ENCODE results near the gene AOAH.

AOAH gene

GRCh38 chr7:36749282-36749960, 25.1 kb upstream of the AOAH start:
- H3K9me3 ChIP-seq (ENCODE audit: control extremely low read depth in 1 of 5, control insufficient read depth in 4 of 5, insufficient read depth in 2 of 5, low read depth in 1 of 5, low read length in 4 of 5), result no peaks in the 10 kb centered on the region
- no CpG with 5 or more reads among the region's 2 CpGs for WGBS (ENCODE audit: insufficient coverage)
- peaks cover 4 to 10% (median 8%) of the 10 kb centered on the region in 4 experiments for H3K4me1 ChIP-seq (ENCODE audit: control extremely low read depth in 1 of 4, control insufficient read depth in 4 of 4, insufficient read depth in 4 of 4, low read length in 3 of 4)
- H3K4me3 ChIP-seq (ENCODE audit: control insufficient read depth in 1 of 7, extremely low read depth in 1 of 7, insufficient read depth in 4 of 7, low read depth in 2 of 7, low read length in 6 of 7), result no peak overlapping the region
- DNase-seq, result peak in 2 of 3 donors; percentile 48 to 51
- H3K27me3 ChIP-seq (replicated peaks in 2 of 5; ENCODE audit: control insufficient read depth in 4 of 5, insufficient read depth in 5 of 5, low read length in 4 of 5), result no peaks in the 10 kb centered on the region
- POLR2A ChIA-PET, result no interaction called here
- H3K27ac ChIP-seq (ENCODE audit: insufficient read depth in 1 of 2, low read depth in 1 of 2, low read length in 2 of 2, poor library complexity in 1 of 2, severe bottlenecking in 2 of 2), result no peak overlapping the region
- CTCF ChIA-PET, result no interaction called here
- H3K36me3 ChIP-seq (ENCODE audit: control insufficient read depth in 4 of 4, insufficient read depth in 4 of 4, low read length in 3 of 4), result no peaks in the 10 kb centered on the region

- Histone ChIP-seq H3K36me3 (ENCODE audit: control insufficient read depth in 4 of 4, insufficient read depth in 4 of 4, low read length in 3 of 4) (no peaks in the 10 kb centered on the region), H3K27me3 (replicated peaks in 2 of 5; ENCODE audit: control insufficient read depth in 4 of 5, insufficient read depth in 5 of 5, low read length in 4 of 5) (no peaks in the 10 kb centered on the region), H3K9me3 (ENCODE audit: control extremely low read depth in 1 of 5, control insufficient read depth in 4 of 5, insufficient read depth in 2 of 5, low read depth in 1 of 5, low read length in 4 of 5) (no peaks in the 10 kb centered on the region), H3K4me1 (ENCODE audit: control extremely low read depth in 1 of 4, control insufficient read depth in 4 of 4, insufficient read depth in 4 of 4, low read length in 3 of 4) (peaks cover 4 to 15% (median 11%) of the 10 kb centered on the region in 4 experiments), H3K27ac (ENCODE audit: insufficient read depth in 1 of 2, low read depth in 1 of 2, low read length in 2 of 2, poor library complexity in 1 of 2, severe bottlenecking in 2 of 2) (no peak overlapping the region), H3K4me3 (ENCODE audit: control insufficient read depth in 1 of 7, extremely low read depth in 1 of 7, insufficient read depth in 4 of 7, low read depth in 2 of 7, low read length in 6 of 7) (no peak overlapping the region)
- POLR2A ChIA-PET, result interaction anchor here (0.6 kb wide), 1 partner anchor 154 kb away, joined by 3 read pairs; no protein-coding TSS in a partner anchor
- WGBS (ENCODE audit: insufficient coverage), result 100% methylated on average over 6 of the region's 7 CpGs
- CTCF ChIA-PET, result interaction anchor here (1.1 kb wide), 1 partner anchor 15 kb away, joined by 4 read pairs; no protein-coding TSS in a partner anchor
- no peak for DNase-seq
Observed at GRCh38 chr7:36748017-36748487, 23.8 kb upstream of the AOAH start.

- H3K9me3 ChIP-seq (ENCODE audit: control extremely low read depth in 1 of 5, control insufficient read depth in 4 of 5, insufficient read depth in 2 of 5, low read depth in 1 of 5, low read length in 4 of 5), result no peaks in the 10 kb centered on the region
- H3K27ac ChIP-seq (ENCODE audit: insufficient read depth in 1 of 2, low read depth in 1 of 2, low read length in 2 of 2, poor library complexity in 1 of 2, severe bottlenecking in 2 of 2), result no peak overlapping the region
- peaks cover 4 to 20% (median 12%) of the 10 kb centered on the region in 4 experiments for H3K4me1 ChIP-seq (ENCODE audit: control extremely low read depth in 1 of 4, control insufficient read depth in 4 of 4, insufficient read depth in 4 of 4, low read length in 3 of 4)
- no peak overlapping the region for H3K4me3 ChIP-seq (ENCODE audit: control insufficient read depth in 1 of 7, extremely low read depth in 1 of 7, insufficient read depth in 4 of 7, low read depth in 2 of 7, low read length in 6 of 7)
- POLR2A ChIA-PET, result no interaction called here
- 96% methylated on average over 4 of the region's 4 CpGs for WGBS (ENCODE audit: insufficient coverage)
- DNase-seq, result no peak
- no peaks in the 10 kb centered on the region for H3K36me3 ChIP-seq (ENCODE audit: control insufficient read depth in 4 of 4, insufficient read depth in 4 of 4, low read length in 3 of 4)
- CTCF ChIA-PET, result interaction anchor here (1.1 kb wide), 1 partner anchor 15 kb away, joined by 4 read pairs; no protein-coding TSS in a partner anchor
- H3K27me3 ChIP-seq (replicated peaks in 2 of 5; ENCODE audit: control insufficient read depth in 4 of 5, insufficient read depth in 5 of 5, low read length in 4 of 5), result no peaks in the 10 kb centered on the region
Observed at GRCh38 chr7:36747280-36748016, 23.2 kb upstream of the AOAH start.

- ChIA-PET CTCF (interaction anchor here (0.8 kb wide), 1 partner anchor 10 kb away, joined by 3 read pairs; no protein-coding TSS in a partner anchor), POLR2A (no interaction called here)
- Histone ChIP-seq H3K36me3 (ENCODE audit: control insufficient read depth in 4 of 4, insufficient read depth in 4 of 4, low read length in 3 of 4) (no peaks in the 10 kb centered on the region), H3K4me3 (ENCODE audit: control insufficient read depth in 1 of 7, extremely low read depth in 1 of 7, insufficient read depth in 4 of 7, low read depth in 2 of 7, low read length in 6 of 7) (no peak overlapping the region), H3K9me3 (ENCODE audit: control extremely low read depth in 1 of 5, control insufficient read depth in 4 of 5, insufficient read depth in 2 of 5, low read depth in 1 of 5, low read length in 4 of 5) (no peaks in the 10 kb centered on the region), H3K27me3 (replicated peaks in 2 of 5; ENCODE audit: control insufficient read depth in 4 of 5, insufficient read depth in 5 of 5, low read length in 4 of 5) (no peaks in the 10 kb centered on the region), H3K27ac (ENCODE audit: insufficient read depth in 1 of 2, low read depth in 1 of 2, low read length in 2 of 2, poor library complexity in 1 of 2, severe bottlenecking in 2 of 2) (no peak overlapping the region), H3K4me1 (ENCODE audit: control extremely low read depth in 1 of 4, control insufficient read depth in 4 of 4, insufficient read depth in 4 of 4, low read length in 3 of 4) (peaks cover 4 to 22% (median 15%) of the 10 kb centered on the region in 4 experiments)
- DNase-seq, result peak in 2 of 3 donors; percentile 40 to 53
- 38% methylated on average over 5 of the region's 5 CpGs for WGBS (ENCODE audit: insufficient coverage)
Observed at GRCh38 chr7:36746347-36746746, 22.1 kb upstream of the AOAH start.

- Histone ChIP-seq H3K27ac (ENCODE audit: insufficient read depth in 1 of 2, low read depth in 1 of 2, low read length in 2 of 2, poor library complexity in 1 of 2, severe bottlenecking in 2 of 2) (no peak overlapping the region), H3K9me3 (ENCODE audit: control extremely low read depth in 1 of 5, control insufficient read depth in 4 of 5, insufficient read depth in 2 of 5, low read depth in 1 of 5, low read length in 4 of 5) (no peaks in the 10 kb centered on the region), H3K4me3 (ENCODE audit: control insufficient read depth in 1 of 7, extremely low read depth in 1 of 7, insufficient read depth in 4 of 7, low read depth in 2 of 7, low read length in 6 of 7) (no peak overlapping the region), H3K4me1 (ENCODE audit: control extremely low read depth in 1 of 4, control insufficient read depth in 4 of 4, insufficient read depth in 4 of 4, low read length in 3 of 4) (peaks cover 4 to 22% (median 9%) of the 10 kb centered on the region in 4 experiments), H3K36me3 (ENCODE audit: control insufficient read depth in 4 of 4, insufficient read depth in 4 of 4, low read length in 3 of 4) (no peaks in the 10 kb centered on the region), H3K27me3 (replicated peaks in 2 of 5; ENCODE audit: control insufficient read depth in 4 of 5, insufficient read depth in 5 of 5, low read length in 4 of 5) (no peaks in the 10 kb centered on the region)
- ChIA-PET POLR2A (no interaction called here), CTCF (interaction anchor here (0.5 to 1.4 kb wide), 2 partner anchors 24 to 439 kb away, joined by 3 read pairs; no protein-coding TSS in a partner anchor)
- 63% methylated on average over 3 of the region's 6 CpGs for WGBS (ENCODE audit: insufficient coverage)
- peak; percentile 29 to 69 (median 67) for DNase-seq
Observed at GRCh38 chr7:36742911-36743775, 18.8 kb upstream of the AOAH start.

- Histone ChIP-seq H3K27me3 (replicated peaks in 2 of 5; ENCODE audit: control insufficient read depth in 4 of 5, insufficient read depth in 5 of 5, low read length in 4 of 5) (no peaks in the 10 kb centered on the region), H3K4me3 (ENCODE audit: control insufficient read depth in 1 of 7, extremely low read depth in 1 of 7, insufficient read depth in 4 of 7, low read depth in 2 of 7, low read length in 6 of 7) (no peak overlapping the region), H3K4me1 (ENCODE audit: control extremely low read depth in 1 of 4, control insufficient read depth in 4 of 4, insufficient read depth in 4 of 4, low read length in 3 of 4) (peaks cover 6 to 26% (median 11%) of the 10 kb centered on the region in 4 experiments), H3K9me3 (ENCODE audit: control extremely low read depth in 1 of 5, control insufficient read depth in 4 of 5, insufficient read depth in 2 of 5, low read depth in 1 of 5, low read length in 4 of 5) (no peaks in the 10 kb centered on the region), H3K27ac (ENCODE audit: insufficient read depth in 1 of 2, low read depth in 1 of 2, low read length in 2 of 2, poor library complexity in 1 of 2, severe bottlenecking in 2 of 2) (no peak overlapping the region), H3K36me3 (ENCODE audit: control insufficient read depth in 4 of 4, insufficient read depth in 4 of 4, low read length in 3 of 4) (no peaks in the 10 kb centered on the region)
- WGBS (ENCODE audit: insufficient coverage), result 100% methylated on average over 1 of the region's 3 CpGs
- ChIA-PET POLR2A (no interaction called here), CTCF (interaction anchor here (1.4 kb wide), 1 partner anchor 26 kb away, joined by 3 read pairs; no protein-coding TSS in a partner anchor)
- no peak for DNase-seq
Observed at GRCh38 chr7:36741866-36742265, 17.6 kb upstream of the AOAH start.
